ENCODE measurements around the gene PDLIM5.

GRCh38 chr4:94472056-94472826 lies 20.5 kb downstream of the PDLIM5 start:
- TF ChIP-seq BHLHE40 (IDR thresholded peaks at IDR 0.05; ENCODE audit: borderline replicate concordance) (no peak), ARNT (IDR thresholded peaks at IDR 0.05) (no peak), FOXM1 (IDR thresholded peaks at IDR 0.05; ENCODE audit: borderline replicate concordance) (no peak), HDGF (IDR thresholded peaks at IDR 0.05; ENCODE audit: borderline replicate concordance) (no peak)
